ENCODE data around the gene XRCC3.

The XRCC3 gene

GRCh38 chr14:103684471-103684870 is 30.8 kb downstream of the XRCC3 start:
- DNase-seq, result no peak
- TF ChIP-seq, protein P1, sequence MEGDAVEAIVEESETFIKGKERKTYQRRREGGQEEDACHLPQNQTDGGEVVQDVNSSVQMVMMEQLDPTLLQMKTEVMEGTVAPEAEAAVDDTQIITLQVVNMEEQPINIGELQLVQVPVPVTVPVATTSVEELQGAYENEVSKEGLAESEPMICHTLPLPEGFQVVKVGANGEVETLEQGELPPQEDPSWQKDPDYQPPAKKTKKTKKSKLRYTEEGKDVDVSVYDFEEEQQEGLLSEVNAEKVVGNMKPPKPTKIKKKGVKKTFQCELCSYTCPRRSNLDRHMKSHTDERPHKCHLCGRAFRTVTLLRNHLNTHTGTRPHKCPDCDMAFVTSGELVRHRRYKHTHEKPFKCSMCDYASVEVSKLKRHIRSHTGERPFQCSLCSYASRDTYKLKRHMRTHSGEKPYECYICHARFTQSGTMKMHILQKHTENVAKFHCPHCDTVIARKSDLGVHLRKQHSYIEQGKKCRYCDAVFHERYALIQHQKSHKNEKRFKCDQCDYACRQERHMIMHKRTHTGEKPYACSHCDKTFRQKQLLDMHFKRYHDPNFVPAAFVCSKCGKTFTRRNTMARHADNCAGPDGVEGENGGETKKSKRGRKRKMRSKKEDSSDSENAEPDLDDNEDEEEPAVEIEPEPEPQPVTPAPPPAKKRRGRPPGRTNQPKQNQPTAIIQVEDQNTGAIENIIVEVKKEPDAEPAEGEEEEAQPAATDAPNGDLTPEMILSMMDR (IDR thresholded peaks at IDR 0.05; ENCODE audit: low read depth, low read length, missing control alignments), result no peak
- in situ Hi-C loops (cut with HindIII; ENCODE audit: low pct_ligation_motif_present, low sequenced_read_pairs), result no loop called here
- no peak overlapping the region for H3K4me3 ChIP-seq (ENCODE audit: low read depth, low read length)
- no peak overlapping the region for H3K27ac ChIP-seq
- H3K27me3 ChIP-seq (replicated peaks), result no peaks in the 10 kb centered on the region
- H3K36me3 ChIP-seq (replicated peaks), result peaks cover 76% of the 10 kb centered on the region

GRCh38 chr14:103683139-103683538 is 32.1 kb downstream of the XRCC3 start:
- Histone ChIP-seq H3K27ac (no peak overlapping the region), H3K27me3 (replicated peaks) (no peaks in the 10 kb centered on the region), H3K4me3 (ENCODE audit: low read depth, low read length) (no peak overlapping the region), H3K36me3 (replicated peaks) (peaks cover 77% of the 10 kb centered on the region)
- no peak for DNase-seq
- TF ChIP-seq, protein P1 (IDR thresholded peaks at IDR 0.05; ENCODE audit: low read depth, low read length, missing control alignments), result no peak
- in situ Hi-C loops (cut with HindIII; ENCODE audit: low pct_ligation_motif_present, low sequenced_read_pairs), result no loop called here

GRCh38 chr14:103680491-103681231 is 34.6 kb downstream of the XRCC3 start:
- no peak for DNase-seq
- H3K27ac ChIP-seq, result no peak overlapping the region
- H3K36me3 ChIP-seq (replicated peaks), result peaks cover 87% of the 10 kb centered on the region
- H3K4me3 ChIP-seq (ENCODE audit: low read depth, low read length), result no peak overlapping the region
- TF ChIP-seq, protein P1 (IDR thresholded peaks at IDR 0.05; ENCODE audit: low read depth, low read length, missing control alignments), result no peak
- in situ Hi-C loops (cut with HindIII; ENCODE audit: low pct_ligation_motif_present, low sequenced_read_pairs), result no loop called here
- H3K27me3 ChIP-seq (replicated peaks), result no peaks in the 10 kb centered on the region

GRCh38 chr14:103679351-103679750 is 35.9 kb downstream of the XRCC3 start:
- no peak overlapping the region for H3K4me3 ChIP-seq (ENCODE audit: low read depth, low read length)
- in situ Hi-C loops (cut with HindIII; ENCODE audit: low pct_ligation_motif_present, low sequenced_read_pairs), result no loop called here
- H3K27me3 ChIP-seq (replicated peaks), result no peaks in the 10 kb centered on the region
- peaks cover 88% of the 10 kb centered on the region for H3K36me3 ChIP-seq (replicated peaks)
- peak; percentile 17 for DNase-seq
- no peak overlapping the region for H3K27ac ChIP-seq
- TF ChIP-seq, protein P1 (IDR thresholded peaks at IDR 0.05; ENCODE audit: low read depth, low read length, missing control alignments), result peak; percentile 74

DNA sequence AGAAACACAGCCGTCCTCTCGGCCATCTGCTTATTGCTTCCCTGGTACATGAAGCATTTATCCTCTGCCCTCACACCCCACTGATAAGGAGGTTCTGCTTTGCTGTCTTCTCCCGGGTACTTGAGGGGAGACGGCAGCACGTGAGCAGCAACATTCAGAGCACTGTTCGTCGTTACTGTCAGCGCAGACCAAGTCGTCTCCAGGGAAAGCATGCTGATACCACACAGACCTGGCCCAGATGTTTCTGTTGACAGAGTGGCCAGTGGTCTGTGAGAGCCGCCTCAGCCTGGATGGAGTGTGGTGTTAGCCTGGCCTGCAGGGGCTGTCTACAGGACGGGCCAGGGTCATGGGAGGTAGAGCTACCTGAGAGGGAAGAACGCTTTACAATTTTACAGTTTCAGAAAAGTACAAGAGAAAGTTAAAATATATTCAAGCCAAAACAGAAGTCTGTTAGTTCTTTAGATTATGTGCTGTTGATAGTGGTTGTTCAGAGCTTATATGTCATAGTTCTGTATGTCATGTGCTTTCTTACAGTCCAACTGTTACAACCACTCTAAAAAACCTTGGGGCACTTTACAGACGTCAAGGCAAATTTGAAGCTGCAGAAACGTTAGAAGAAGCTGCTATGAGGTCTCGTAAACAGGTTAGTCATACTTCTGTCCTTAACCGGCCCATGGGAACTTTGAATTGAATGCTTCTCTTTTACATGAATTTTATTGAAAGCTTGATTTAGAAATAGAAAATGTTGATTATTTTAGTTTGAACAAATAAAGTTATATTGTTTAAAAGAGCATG is 38.2 kb downstream of the XRCC3 start:
- Histone ChIP-seq H3K4me3 (ENCODE audit: low read depth, low read length) (no peak overlapping the region), H3K27ac (no peak overlapping the region), H3K36me3 (replicated peaks) (peaks cover 89% of the 10 kb centered on the region), H3K27me3 (replicated peaks) (no peaks in the 10 kb centered on the region)
- in situ Hi-C loops (cut with HindIII; ENCODE audit: low pct_ligation_motif_present, low sequenced_read_pairs), result no loop called here
- no peak for DNase-seq
- TF ChIP-seq, protein P1 (IDR thresholded peaks at IDR 0.05; ENCODE audit: low read depth, low read length, missing control alignments), result no peak
